GM10266 (cell line): ENCODE measurements around the gene ARHGAP40.

Experiments
- DNase-seq: peaks from one replicate; pipeline ENCODE4 v3.0.0; 2012; ENCODE audit errors: extremely low spot score
- TF ChIP-seq, protein P1 (sequence below): IDR thresholded peaks from 2 replicates; pipeline ENCODE4 v1.5.1; 2012; ENCODE audit warnings: mild to moderate bottlenecking, low read depth; ENCODE audit not compliant: control insufficient read depth, insufficient read depth; ENCODE audit errors: missing control alignments

Gene ARHGAP40

GRCh38 chr20:38645351-38645750 is 43.7 kb downstream of the ARHGAP40 start:
- TF ChIP-seq, protein P1, sequence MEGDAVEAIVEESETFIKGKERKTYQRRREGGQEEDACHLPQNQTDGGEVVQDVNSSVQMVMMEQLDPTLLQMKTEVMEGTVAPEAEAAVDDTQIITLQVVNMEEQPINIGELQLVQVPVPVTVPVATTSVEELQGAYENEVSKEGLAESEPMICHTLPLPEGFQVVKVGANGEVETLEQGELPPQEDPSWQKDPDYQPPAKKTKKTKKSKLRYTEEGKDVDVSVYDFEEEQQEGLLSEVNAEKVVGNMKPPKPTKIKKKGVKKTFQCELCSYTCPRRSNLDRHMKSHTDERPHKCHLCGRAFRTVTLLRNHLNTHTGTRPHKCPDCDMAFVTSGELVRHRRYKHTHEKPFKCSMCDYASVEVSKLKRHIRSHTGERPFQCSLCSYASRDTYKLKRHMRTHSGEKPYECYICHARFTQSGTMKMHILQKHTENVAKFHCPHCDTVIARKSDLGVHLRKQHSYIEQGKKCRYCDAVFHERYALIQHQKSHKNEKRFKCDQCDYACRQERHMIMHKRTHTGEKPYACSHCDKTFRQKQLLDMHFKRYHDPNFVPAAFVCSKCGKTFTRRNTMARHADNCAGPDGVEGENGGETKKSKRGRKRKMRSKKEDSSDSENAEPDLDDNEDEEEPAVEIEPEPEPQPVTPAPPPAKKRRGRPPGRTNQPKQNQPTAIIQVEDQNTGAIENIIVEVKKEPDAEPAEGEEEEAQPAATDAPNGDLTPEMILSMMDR, result no peak
- peak; percentile 40 for DNase-seq

GRCh38 chr20:38645980-38646858 is 44.6 kb downstream of the ARHGAP40 start:
- TF ChIP-seq, protein P1, result peak; percentile 99
- DNase-seq, result peak; percentile 87

- peak; percentile 48 for DNase-seq
These were observed 47.8 kb downstream of the ARHGAP40 start for GRCh38 chr20:38649275-38649891.

GRCh38 chr20:38650010-38650409 is 48.4 kb downstream of the ARHGAP40 start:
- DNase-seq, result no peak
- TF ChIP-seq, protein P1, result no peak

More at GRCh38 chr20:38649275-38649891, 47.8 kb downstream of the ARHGAP40 start:
- TF ChIP-seq, protein P1, result peak; percentile 66

- DNase-seq, result no peak
- TF ChIP-seq, protein P1, result no peak
These were observed 49.5 kb downstream of the ARHGAP40 start for GRCh38 chr20:38651154-38651553.

DNA sequence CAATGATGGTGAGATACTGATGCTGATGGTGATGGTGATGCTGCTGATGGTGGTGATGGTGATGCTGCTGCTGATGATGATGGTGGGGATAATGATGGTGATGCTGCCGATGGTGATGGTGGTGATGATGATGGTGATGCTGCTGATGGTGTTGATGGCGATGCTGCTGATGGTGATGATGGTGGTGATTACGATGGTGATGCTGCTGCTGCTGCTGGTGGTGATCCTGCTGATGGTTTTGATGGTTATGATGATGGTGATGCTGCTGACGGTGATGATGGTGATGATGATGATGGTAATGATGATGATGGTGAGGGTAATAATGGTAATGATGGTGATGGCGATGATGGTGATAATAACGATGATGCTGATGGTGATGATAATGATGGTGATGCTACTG is 50.0 kb downstream of the ARHGAP40 start:
- no peak for DNase-seq
- TF ChIP-seq, protein P1, result no peak

DNA sequence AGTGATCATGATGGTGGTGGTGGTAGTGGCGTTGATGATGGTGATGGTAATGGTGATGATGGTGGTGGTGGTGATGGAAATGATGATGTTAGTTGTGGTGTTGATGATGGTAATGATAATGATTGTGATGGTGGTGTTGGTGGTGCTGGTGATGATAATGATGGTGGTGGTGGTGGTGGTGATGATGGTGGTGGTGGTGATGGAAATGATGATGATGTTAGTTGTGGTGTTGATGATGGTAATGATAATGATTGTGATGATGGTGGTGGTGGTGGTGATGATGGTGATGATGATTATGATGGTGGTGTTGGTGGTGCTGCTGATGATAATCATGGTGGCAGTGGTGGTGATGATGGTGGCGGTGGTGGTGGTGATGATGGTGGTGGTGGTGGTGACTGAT is 51.4 kb downstream of the ARHGAP40 start:
- TF ChIP-seq, protein P1, result no peak

More for the DNA sequence above, 51.4 kb downstream of the ARHGAP40 start:
- DNase-seq, result no peak
